ENCODE measurements around the gene AFTPH. TPM values are rescaled to one million over a fixed set of nuclear protein-coding genes. Genes with fewer than 3 reads are reported as not detected.

The AFTPH gene
- total and polyA plus RNA-seq, 9 of the 15 experiments (the other 6 are each of a cell fraction or from before 2014, with no cell fraction given): 8.0 to 26.2 (median 13.8) TPM

DNA sequence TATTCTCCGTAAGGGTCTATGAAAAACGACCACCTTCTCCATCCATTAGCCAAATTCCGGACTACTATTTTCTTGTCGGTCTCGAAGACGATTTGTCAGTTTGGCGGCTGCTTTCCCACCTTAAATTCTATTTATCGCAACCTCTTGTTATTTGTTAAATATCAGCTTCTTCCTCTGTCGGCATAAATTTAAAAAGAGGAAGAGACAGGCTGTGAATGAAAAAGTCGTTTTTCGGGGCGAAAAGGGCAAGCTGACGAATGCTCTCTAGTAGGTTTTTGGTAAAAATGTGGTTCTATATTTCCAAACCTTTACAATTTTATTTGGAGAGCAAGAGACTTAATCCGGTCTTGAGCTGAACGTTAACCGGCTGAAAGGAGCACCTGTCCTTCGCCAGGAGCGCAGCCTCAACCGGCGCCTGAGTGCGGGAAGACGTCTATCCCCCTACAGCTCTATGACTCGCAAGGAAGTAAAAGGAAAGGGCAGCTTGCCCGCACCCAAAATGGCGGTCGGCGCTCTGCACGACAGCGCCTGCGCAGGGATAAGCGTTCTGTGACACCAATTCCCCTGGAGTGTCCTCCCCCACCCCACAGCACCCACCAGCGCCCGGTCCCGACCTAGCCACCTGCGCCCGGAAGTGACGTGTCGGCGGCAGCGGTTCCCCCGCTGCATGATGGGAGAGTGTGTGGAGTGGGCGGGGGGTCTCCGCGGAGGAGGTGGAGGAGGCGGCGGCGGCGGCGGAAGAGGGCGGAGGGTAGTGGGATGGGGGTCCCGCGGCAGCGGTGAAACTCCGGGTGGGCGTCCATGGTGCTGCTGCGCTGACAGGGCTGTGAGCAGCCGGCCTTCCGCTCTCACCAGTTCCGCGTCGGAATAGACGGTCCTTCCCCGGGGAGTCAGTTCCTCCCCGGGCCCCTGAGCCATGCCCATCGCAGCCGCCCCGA, at the start of gene AFTPH (continued):
- TF ChIP-seq, protein P1, sequence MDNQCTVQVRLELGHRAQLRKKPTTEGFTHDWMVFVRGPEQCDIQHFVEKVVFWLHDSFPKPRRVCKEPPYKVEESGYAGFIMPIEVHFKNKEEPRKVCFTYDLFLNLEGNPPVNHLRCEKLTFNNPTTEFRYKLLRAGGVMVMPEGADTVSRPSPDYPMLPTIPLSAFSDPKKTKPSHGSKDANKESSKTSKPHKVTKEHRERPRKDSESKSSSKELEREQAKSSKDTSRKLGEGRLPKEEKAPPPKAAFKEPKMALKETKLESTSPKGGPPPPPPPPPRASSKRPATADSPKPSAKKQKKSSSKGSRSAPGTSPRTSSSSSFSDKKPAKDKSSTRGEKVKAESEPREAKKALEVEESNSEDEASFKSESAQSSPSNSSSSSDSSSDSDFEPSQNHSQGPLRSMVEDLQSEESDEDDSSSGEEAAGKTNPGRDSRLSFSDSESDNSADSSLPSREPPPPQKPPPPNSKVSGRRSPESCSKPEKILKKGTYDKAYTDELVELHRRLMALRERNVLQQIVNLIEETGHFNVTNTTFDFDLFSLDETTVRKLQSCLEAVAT (IDR thresholded peaks at IDR 0.05): no peak
- TF ChIP-seq ARID2 (IDR thresholded peaks at IDR 0.05) (no peak), NFIX (CRISPR knock-in tag; IDR thresholded peaks at IDR 0.05; ENCODE audit: low read depth) (no peak), POLR2G (IDR thresholded peaks at IDR 0.05; ENCODE audit: low read depth, low read length) (peak; percentile 85)
- TF ChIP-seq, protein P2, sequence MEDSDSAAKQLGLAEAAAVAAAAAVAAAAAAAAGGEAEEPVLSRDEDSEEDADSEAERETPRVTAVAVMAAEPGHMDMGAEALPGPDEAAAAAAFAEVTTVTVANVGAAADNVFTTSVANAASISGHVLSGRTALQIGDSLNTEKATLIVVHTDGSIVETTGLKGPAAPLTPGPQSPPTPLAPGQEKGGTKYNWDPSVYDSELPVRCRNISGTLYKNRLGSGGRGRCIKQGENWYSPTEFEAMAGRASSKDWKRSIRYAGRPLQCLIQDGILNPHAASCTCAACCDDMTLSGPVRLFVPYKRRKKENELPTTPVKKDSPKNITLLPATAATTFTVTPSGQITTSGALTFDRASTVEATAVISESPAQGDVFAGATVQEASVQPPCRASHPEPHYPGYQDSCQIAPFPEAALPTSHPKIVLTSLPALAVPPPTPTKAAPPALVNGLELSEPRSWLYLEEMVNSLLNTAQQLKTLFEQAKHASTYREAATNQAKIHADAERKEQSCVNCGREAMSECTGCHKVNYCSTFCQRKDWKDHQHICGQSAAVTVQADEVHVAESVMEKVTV (CRISPR knock-in tag; IDR thresholded peaks at IDR 0.05): no peak
- TF ChIP-seq, protein P3, sequence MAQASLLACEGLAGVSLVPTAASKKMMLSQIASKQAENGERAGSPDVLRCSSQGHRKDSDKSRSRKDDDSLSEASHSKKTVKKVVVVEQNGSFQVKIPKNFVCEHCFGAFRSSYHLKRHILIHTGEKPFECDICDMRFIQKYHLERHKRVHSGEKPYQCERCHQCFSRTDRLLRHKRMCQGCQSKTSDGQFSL (CRISPR knock-in tag; IDR thresholded peaks at IDR 0.05): no peak
- TF ChIP-seq, protein P3 (tag; IDR thresholded peaks at IDR 0.05): no peak
- TF ChIP-seq, protein P4, sequence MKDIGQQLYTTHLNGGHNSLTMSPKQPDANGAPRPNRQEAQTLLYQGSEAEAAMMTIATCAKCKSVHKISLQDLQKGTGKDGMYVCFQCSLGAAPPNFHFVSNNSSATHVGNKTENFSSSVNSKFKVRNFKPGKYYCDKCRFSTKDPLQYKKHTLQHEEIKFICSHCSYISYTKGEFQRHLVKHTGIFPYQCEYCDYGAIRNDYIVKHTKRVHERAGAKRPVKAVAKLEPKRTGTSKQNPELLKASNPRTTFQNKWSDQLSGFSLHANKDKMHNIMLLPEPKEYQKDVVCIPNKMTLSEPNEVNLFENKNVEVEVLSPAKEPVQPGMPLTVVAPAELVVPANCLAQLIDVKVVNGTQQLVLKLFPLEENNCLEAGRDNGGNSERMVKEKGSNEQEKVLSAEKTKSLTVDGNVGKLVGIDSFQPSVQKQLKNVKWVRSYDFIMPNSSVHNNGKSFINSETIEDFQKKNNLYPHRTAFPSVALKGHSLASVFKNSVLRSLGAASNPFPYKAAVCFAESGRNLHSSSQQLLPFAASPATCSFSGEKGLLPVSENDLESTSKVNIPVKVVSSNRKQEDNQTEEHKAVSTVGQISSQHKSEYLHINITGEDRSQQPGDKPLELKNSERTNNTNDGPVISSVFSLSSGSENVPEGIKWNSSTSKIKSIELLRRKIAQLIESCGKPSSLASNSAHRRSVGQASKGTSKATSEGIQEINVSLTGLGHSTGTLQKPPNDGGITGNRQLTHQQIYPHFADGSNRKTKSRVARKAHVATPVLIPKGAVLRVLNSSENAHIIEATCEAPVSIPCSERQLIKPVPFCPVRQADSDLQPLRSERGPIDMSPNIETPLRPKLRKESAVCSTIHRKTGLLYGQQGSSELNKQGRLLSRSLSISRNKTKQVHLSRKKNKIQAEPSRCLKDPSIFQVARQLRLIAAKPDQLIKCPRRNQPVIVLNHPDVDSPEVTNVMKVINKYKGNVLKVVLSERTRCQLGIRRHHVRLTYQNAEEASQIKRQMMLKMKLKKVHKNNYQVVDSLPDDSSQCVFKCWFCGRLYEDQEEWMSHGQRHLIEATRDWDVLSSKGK (CRISPR knock-in tag; IDR thresholded peaks at IDR 0.05): no peak
- TF ChIP-seq, protein P5, sequence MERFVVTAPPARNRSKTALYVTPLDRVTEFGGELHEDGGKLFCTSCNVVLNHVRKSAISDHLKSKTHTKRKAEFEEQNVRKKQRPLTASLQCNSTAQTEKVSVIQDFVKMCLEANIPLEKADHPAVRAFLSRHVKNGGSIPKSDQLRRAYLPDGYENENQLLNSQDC (CRISPR knock-in tag; IDR thresholded peaks at IDR 0.05): 0 out of 2 replicates have a peak, but pooled peaks have one; percentile 46

Data from K562 (cell line).